SKM-1 (cell line): ENCODE results near the gene ZNF396.

Experiments used
- DNase-seq: peaks from one replicate; lab custom pipeline; 2025; ENCODE audit not compliant: unreplicated experiment; lab: John Stamatoyannopoulos, UW

ZNF396 gene

DNA sequence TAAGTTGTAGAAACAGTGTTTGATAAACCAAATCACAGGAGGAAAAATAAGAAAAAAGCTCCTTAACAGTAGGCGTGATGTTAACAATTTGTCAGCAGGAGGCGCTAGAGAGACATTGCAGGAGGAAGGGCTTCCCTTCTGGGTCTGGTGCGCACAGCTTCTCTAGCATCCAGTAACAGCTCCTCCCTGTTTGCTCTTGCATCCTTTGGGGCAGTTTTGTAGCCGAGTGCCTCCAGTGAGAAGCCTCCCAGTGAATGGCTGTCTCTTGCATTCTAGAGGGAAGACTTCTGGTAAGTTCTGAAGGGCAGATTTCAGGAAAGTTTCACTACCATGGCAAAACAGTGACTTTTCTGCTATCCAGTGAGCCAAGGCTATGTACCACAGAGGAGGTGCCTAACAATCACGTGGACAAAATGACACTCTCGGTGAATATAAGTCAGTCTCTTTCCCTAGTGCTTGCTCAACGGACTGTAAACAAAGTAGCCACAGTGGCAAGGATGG is 9.5 kb upstream of the ZNF396 start:
- peak; percentile 64 for DNase-seq

DNA sequence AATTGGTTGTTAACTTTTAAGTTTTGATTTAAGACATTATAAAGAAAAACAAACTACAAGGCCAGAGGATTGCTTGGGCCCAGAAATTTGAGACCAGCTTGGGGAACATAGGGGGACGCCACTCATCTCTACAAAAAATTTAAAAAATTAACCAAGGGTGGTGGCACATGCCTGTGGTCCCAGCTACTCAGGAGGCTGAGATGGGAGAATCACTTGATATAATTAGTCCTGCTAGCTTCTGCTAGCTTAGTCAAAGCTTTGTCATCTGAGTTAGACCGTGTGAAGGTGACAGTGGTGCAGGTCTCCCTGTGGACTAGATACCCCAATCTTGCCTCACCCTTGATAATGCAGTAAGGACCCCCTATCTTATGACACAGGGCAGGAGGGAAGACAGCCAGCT is 6.0 kb upstream of the ZNF396 start:
- no peak for DNase-seq

DNA sequence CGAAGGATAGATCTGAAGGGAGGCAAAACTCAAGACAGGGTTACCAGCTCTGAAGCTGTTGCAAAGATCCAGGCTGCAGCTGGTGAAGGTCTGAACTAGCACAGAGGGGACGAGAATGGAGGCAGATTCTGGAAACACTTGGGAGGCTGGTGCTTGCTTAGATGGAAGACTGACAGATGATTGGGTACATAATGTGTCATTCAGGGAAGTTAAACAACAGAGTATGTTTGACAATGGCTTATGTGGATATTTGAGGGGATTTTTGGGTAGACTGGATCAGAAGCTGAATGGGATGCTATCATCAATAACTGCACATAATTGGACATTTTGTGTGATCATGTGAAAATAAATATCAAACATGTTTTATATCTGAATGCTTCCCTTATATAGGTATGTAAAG is 2.3 kb upstream of the ZNF396 start:
- no peak for DNase-seq

DNA sequence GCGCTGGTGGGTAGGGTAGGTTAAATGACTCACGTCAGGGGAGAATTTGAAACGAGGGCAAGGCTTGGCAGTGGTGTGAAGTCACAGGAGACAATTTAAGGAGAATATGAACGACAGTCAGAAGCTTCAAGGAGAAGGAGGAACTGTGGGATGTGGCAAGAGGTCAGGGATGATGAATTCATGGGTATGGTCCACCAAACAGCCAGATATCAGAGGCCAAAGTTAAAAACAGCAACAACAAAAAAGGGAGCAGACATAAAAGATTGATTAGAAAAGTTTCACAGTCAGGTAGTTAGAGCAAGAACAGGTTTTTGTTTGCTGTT is 1.4 kb upstream of the ZNF396 start:
- DNase-seq: no peak

GRCh38 chr18:35377875-35378573 is 887 bp upstream of the ZNF396 start:
- no peak for DNase-seq

DNA sequence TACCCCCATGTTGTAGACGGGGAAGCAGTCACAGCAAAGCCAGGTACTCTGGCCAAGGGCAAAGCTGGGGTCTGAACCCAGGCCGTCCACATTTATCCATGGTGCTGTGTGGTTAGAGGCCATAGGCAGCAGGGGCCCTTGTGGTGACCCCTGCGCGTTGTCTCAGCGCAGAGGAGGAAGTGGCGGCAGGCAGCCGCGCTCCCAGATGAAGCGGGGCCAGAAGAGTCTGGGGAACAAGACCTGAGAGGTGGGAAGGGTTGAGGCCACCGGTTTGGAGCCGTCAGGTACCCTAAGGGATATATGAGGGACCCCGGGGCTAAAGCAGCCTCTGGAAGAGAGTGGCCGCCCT is 770 bp downstream of the ZNF396 start:
- peak; percentile 47 for DNase-seq

DNA sequence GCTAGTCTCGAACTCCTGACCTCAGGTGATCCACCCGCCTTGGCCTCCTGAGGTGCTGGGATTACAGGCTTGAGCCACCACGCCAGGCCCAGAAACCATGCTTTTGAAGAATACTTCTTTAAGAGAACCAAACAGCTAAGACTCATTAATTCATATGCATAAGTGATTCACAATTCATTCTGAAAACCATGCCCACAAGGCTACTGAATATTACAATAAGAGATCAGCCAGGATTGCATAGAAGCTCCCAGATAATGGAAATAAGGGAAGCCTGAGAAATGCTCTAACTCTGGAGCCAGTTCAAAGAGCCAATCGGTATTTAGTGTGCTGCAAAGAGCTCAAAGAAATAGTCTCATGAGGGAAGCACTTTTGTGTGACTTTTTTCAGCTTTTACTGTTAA is 2.4 kb downstream of the ZNF396 start:
- DNase-seq: no peak

GRCh38 chr18:35371412-35372195 is 5.5 kb downstream of the ZNF396 start:
- no peak for DNase-seq

DNA sequence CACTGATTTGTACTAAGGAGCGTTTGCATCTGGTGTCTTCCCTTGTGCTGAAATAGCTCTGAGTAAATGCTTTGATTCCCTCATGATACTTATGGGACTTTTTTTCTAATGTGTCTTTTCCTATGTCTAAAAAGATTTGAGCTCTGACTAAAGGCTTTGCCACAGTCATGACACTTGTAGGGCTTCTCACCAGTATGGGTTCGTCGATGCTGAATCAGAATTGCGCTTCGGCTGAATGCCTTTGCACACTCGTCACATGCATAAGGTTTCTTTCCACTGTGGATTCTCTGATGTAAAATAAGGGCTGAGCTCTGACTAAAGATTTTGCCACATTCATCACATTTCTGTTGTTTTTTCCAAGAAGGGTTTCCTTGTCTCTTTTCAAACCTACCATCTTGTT is 8.0 kb downstream of the ZNF396 start:
- no peak for DNase-seq

DNA sequence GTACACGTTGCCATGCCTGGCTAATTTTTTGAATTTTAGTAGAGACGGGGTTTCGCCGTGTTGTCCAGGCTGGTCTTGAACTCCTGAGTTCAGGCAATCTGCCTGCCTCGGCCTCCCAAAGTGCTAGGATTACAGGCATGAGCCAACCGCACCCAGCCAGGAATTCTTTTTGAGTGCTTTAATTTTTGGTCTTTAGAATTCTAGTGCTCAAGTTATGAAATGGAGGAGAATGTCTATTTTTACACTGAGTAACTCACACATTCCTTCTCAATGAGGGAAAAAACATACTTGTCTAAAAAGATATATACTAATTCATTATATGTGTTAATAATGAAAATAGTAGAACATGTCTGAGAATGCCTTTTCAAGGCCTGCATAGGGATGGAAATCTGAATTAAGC is 8.5 kb downstream of the ZNF396 start:
- no peak for DNase-seq

- DNase-seq: no peak
Measured at GRCh38 chr18:35362531-35362930, 14.6 kb downstream of the ZNF396 start.

DNA sequence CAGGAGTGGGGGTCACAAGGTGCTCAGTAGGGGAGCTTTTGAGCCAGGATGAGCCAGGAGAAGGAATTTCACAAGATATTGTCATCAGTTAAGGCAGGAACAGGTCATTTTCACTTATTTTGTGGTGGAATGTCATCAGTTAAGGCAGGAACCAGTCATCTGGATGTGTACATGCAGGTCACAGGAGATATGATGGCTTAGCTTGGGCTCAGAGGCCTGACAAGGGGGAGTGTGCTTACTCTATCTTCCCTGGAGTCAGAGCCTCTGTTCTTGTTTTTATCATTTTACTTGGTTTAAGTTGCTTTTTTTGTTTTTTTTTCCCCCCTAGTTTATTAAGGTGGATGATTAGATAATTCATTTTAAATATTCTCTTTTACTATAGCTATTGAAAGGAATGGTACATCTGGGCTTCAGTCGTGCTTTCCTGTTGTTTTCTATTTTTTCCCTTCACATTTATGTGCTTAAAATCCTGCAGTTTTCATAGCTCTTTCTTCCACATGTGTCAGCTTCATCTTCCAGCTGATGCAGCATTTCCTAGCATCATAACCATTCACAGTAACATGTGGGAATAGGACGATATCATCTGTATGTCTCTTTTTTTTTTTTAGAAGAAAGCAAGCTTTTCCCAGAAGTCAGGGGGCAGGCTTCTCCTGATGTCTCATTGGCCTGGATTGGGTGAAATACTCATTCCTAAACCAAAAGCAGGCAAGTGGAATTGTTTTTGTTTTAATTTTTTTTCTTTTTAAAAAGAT is 15.4 kb downstream of the ZNF396 start:
- no peak for DNase-seq

DNA sequence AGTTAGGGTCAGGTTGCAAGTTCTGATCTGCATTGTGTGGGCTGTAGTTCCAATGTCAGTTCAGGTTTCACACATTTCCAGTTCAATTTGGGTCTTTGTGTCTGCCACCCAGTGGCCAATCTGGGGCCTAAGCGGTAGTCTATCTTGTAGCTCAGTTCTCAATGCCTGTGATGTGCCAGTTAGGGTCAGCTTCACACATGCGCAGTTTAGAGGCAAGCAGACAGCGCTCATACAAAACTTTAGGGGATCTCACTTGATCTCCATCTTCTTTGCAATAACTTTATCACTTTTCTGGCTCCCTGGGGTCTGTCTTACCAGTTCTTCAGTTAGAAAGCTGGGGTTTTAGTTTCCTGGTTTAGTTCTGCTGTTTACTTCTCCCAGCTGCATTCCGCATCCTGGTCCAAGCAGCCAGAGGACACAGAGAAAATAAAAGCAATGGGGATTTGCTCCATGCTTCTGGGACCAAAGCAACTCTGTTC is 22.0 kb downstream of the ZNF396 start:
- DNase-seq: peak; percentile 73

GRCh38 chr18:35352778-35353177 is 24.4 kb downstream of the ZNF396 start:
- DNase-seq: no peak

GRCh38 chr18:35352283-35352682 is 24.9 kb downstream of the ZNF396 start:
- no peak for DNase-seq

DNA sequence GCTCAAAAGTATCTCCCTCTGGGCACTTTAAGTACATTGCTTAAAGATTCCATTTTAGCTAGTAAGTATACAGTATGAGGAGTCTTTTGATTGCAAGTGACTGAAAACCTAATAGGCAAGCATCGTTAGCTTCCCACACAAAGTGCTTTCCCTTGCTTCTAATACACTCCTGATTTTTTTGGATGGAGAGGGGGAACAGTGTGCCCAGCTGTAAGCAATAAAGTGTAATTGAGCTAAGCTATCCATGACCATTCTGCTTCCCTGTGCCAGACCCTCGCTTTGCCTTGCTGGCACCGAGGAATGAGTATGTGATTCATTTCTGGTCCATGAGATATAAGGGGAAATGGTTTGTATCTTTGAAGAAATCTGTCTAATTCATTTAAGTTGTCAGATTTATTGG is 29.1 kb downstream of the ZNF396 start:
- no peak for DNase-seq

DNA sequence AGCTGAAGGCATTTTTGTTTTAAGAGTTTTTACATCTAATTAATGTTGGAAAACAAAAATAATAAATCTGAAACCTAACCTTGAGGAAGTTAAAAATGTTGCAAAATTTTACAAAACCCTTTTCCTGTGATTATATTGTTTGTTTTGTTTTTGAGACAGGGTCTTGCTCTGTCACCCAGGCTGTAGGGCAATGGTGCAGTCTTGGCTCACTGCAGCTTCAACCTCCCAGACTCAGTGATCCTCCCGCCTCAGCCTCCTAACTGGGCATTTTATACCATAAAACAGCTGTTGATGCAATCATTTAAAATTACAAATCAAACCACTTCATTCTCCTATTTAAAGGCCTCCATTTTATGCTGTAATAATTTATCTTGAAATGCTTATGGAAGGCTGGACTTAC is 31.2 kb downstream of the ZNF396 start:
- DNase-seq: no peak

DNA sequence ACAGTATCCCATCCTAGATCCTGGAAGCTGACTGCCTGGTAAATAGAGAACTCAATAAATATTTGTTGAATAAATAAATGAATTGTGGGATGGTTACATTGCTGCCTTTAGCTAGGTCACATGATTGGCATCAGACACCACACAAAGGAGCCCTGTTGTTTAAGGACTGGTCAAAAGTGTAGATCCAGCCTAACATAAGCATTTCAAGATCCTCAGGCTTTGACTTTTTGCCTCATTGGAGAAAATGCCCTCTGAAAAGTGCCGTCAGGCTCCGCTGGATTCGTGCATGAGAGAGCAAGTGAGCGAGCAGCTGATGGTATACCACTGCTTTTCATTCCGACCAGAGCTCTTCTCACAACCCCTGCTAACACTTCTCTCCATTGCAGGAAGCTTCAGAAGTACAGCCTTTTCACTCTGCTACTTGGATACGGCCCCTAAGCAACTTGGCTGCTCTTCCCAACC is 31.6 kb downstream of the ZNF396 start:
- no peak for DNase-seq

DNA sequence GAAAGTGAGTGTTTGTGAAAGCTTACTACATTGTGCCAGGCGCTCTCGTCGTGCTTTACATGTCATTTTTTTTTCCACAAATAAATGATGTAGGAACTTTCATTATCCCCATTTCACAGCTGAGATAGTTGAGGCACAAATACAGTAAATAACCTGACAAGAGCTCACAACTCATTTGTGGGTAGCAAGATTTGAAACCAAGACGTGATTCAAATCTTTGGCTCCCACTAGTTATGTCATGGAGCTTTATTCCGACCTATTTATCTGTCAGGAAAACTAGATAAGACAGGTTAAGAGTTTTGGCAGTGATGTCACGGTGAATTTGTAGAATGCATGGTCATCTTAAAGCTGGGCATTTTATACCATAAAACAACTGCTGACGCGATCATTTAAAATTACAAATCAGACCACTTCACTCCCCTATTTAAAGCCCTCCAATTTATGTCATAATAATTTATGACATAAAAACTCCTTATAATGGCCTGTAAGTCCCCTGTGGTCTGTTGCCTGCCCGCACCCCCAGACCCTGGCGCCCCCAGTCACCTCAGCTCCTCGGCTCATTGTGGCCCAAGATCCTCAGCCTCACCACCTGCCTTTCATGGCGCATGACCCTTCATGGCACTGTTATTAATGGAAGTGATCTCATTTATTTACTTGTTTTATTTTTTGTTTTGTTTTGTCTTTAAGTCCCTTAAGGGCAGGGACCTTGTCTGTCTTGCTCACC is 32.2 kb downstream of the ZNF396 start:
- DNase-seq: no peak

GRCh38 chr18:35343936-35344735 is 33.0 kb downstream of the ZNF396 start, which contains the start of gene ZNF24:
ZNF24 (minus strand) TSS chr18:35344420; CDS start chr18:35340650, 3,770 bp downstream.
- peak; percentile 84 for DNase-seq
